Natural killer cell (primary cell): ENCODE results near the gene IL37. TPM values are rescaled to one million over a fixed set of nuclear protein-coding genes. Genes with fewer than 3 reads are reported as not detected.

Source experiments
- ATAC-seq, 3 donors: fragments of 150-1000 bp in 2 of 3; fragments of 200-7000 bp in 1 of 3; cut with Tn5 transposase; 1 replicate in 1 of 3; 2 replicates in 2 of 3; pipeline ENCODE4 v1.10.0; 2021; ENCODE audit warnings: mild to moderate bottlenecking in 2 of 3, moderate library complexity in 2 of 3
- DNase-seq, 2 donors: peaks; one replicate each; pipeline versions ENCODE4 v3.0.0 to v3.0.0-alpha.2; 2013 to 2021; ENCODE audit warnings: mixed read lengths in 1 of 2
- H3K27ac ChIP-seq: one replicate; pipeline ENCODE4 v1.5.1; 2013; ENCODE audit warnings: mild to moderate bottlenecking, low read length
- H3K27me3 ChIP-seq: one replicate; pipeline ENCODE4 v1.6.1; 2013; ENCODE audit warnings: low read length; ENCODE audit not compliant: control insufficient read depth, insufficient read depth
- H3K36me3 ChIP-seq: one replicate; pipeline ENCODE4 v1.6.1; 2013; ENCODE audit warnings: low read length; ENCODE audit not compliant: control insufficient read depth, insufficient read depth
- H3K4me1 ChIP-seq: one replicate; pipeline ENCODE4 v1.6.1; 2013; ENCODE audit warnings: low read length; ENCODE audit not compliant: control insufficient read depth, insufficient read depth
- H3K4me3 ChIP-seq: one replicate; pipeline ENCODE4 v1.5.1; 2013; ENCODE audit warnings: low read length
- H3K9me3 ChIP-seq: one replicate; pipeline ENCODE4 v1.6.1; 2013; ENCODE audit warnings: low read length; ENCODE audit not compliant: control insufficient read depth, insufficient read depth
- H3K27ac Mint-ChIP-seq, 2 donors: one replicate each; pipeline ENCODE4 v1.8.0; 2022; ENCODE audit warnings: mild to moderate bottlenecking in 2 of 2, mixed read lengths in 2 of 2, moderate library complexity in 1 of 2
- H3K27me3 Mint-ChIP-seq, 2 donors: one replicate each; pipeline ENCODE4 v1.8.0; 2022; ENCODE audit warnings: low read depth in 2 of 2, mixed read lengths in 2 of 2
- H3K36me3 Mint-ChIP-seq: one replicate; pipeline ENCODE4 v1.8.0; 2022; ENCODE audit warnings: mixed read lengths
- H3K4me1 Mint-ChIP-seq, 2 donors: one replicate each; pipeline ENCODE4 v1.8.0; 2022; ENCODE audit warnings: mixed read lengths in 2 of 2
- H3K4me3 Mint-ChIP-seq: one replicate; pipeline ENCODE4 v1.8.0; 2022; ENCODE audit warnings: mild to moderate bottlenecking, moderate library complexity, mixed read lengths
- H3K9me3 Mint-ChIP-seq, 2 donors: one replicate each; pipeline ENCODE4 v1.8.0; 2022; ENCODE audit warnings: mixed read lengths in 2 of 2
- CTCF ChIP-seq: fragments of 200-600 bp; IDR thresholded peaks from one replicate; pipeline ENCODE4 v1.8.0; 2022; ENCODE audit warnings: antibody characterized with exemption
- WGBS: methylation state at CpG from one replicate; pipeline ENCODE4 v1.1.7; 2013; ENCODE audit warnings: missing lambda C conversion rate; ENCODE audit not compliant: insufficient coverage; 5-methylcytosine and 5-hydroxymethylcytosine counted together
- intact Hi-C: fragments of 100-400 bp; cut with micrococcal nuclease; formaldehyde crosslinking; loops from one replicate; pipeline ENCODE4 v1.14.2; 2022
- total RNA-seq, 4 donors: library from RNA; stranded (reverse); fragments of 120-200 nt in 1 of 4; gene quantifications; one replicate each; pipeline versions ENCODE4 v1.2.3 to v1.2.4, GENCODE V29; 2013 to 2022

IL37 gene
- total RNA-seq, 3 donors from 2014 or later (not counting 1 experiment from before 2014, with no cell fraction given), result not detected

- intact Hi-C loops, result loop anchor here (1.0 to 10.0 kb wide), 2 partner anchors 61 to 136 kb away; no protein-coding TSS in a partner anchor
- H3K36me3 Mint-ChIP-seq, result no peaks in the 10 kb centered on the region
- Histone ChIP-seq H3K4me1 (peaks cover 13% of the 10 kb centered on the region), H3K9me3 (no peaks in the 10 kb centered on the region), H3K27me3 (no peaks in the 10 kb centered on the region), H3K4me3 (no peak overlapping the region), H3K27ac (no peak overlapping the region), H3K36me3 (no peaks in the 10 kb centered on the region)
- peak overlapping the region; percentile 34 to 52 for H3K27ac Mint-ChIP-seq
- H3K9me3 Mint-ChIP-seq, result no peaks in the 10 kb centered on the region
- WGBS, result 70% methylated on average over 4 of the region's 4 CpGs
- H3K27me3 Mint-ChIP-seq, result peaks cover 0 to 3% of the 10 kb centered on the region in 2 donors
- no peak for ATAC-seq
- H3K4me3 Mint-ChIP-seq, result no peak overlapping the region
- DNase-seq, result no peak
- TF ChIP-seq CTCF, result no peak
- peaks cover 26 to 27% of the 10 kb centered on the region in 2 donors for H3K4me1 Mint-ChIP-seq
These were observed 25.5 kb upstream of the IL37 start for GRCh38 chr2:112885506-112885902.

GRCh38 chr2:112886291-112886690, 24.7 kb upstream of the IL37 start:
- Histone ChIP-seq H3K27me3 (no peaks in the 10 kb centered on the region), H3K4me3 (no peak overlapping the region), H3K9me3 (no peaks in the 10 kb centered on the region), H3K27ac (no peak overlapping the region), H3K36me3 (no peaks in the 10 kb centered on the region), H3K4me1 (peaks cover 6% of the 10 kb centered on the region)
- no peak for ATAC-seq
- Mint-ChIP-seq H3K27me3 (peaks cover 0 to 3% of the 10 kb centered on the region in 2 donors), H3K4me1 (peaks cover 18 to 19% of the 10 kb centered on the region in 2 donors), H3K4me3 (no peak overlapping the region), H3K9me3 (no peaks in the 10 kb centered on the region), H3K27ac (no peak overlapping the region), H3K36me3 (no peaks in the 10 kb centered on the region)
- no peak for DNase-seq
- TF ChIP-seq CTCF, result no peak
- 100% methylated on average over 2 of the region's 2 CpGs for WGBS
- intact Hi-C loops, result loop anchor here (10.0 kb wide), 1 partner anchor 61 kb away; no protein-coding TSS in a partner anchor

GRCh38 chr2:112887964-112888749, 22.8 kb upstream of the IL37 start:
- TF ChIP-seq CTCF, result no peak
- intact Hi-C loops, result loop anchor here (10.0 kb wide), 1 partner anchor 63 kb away; no protein-coding TSS in a partner anchor
- H3K9me3 ChIP-seq, result no peaks in the 10 kb centered on the region
- no peak overlapping the region for H3K4me3 ChIP-seq
- H3K4me3 Mint-ChIP-seq, result no peak overlapping the region
- H3K27me3 Mint-ChIP-seq, result peaks cover 0 to 3% of the 10 kb centered on the region in 2 donors
- H3K9me3 Mint-ChIP-seq, result no peaks in the 10 kb centered on the region
- H3K4me1 Mint-ChIP-seq, result peaks cover 10 to 11% of the 10 kb centered on the region in 2 donors
- DNase-seq, result no peak
- no peaks in the 10 kb centered on the region for H3K36me3 Mint-ChIP-seq
- H3K4me1 ChIP-seq, result peaks cover 3% of the 10 kb centered on the region
- H3K27ac Mint-ChIP-seq, result no peak overlapping the region
- H3K27ac ChIP-seq, result no peak overlapping the region
- WGBS, result 56% methylated on average over 2 of the region's 2 CpGs
- no peaks in the 10 kb centered on the region for H3K27me3 ChIP-seq
- H3K36me3 ChIP-seq, result no peaks in the 10 kb centered on the region
- no peak for ATAC-seq
